ENCODE results near the gene CHGA.

CHGA gene

GRCh38 chr14:92980866-92981265, 57.9 kb downstream of the CHGA start:
- H3K4me3 ChIP-seq (ENCODE audit: low read depth, low read length) = no peak overlapping the region
- no peaks in the 10 kb centered on the region for H3K79me2 ChIP-seq
- H3K9me3 ChIP-seq (ENCODE audit: control insufficient read depth, low read length) = no peaks in the 10 kb centered on the region
- no peaks in the 10 kb centered on the region for H3K4me1 ChIP-seq
- no peaks in the 10 kb centered on the region for H3K27me3 ChIP-seq (ENCODE audit: control insufficient read depth, insufficient read depth, low read length)
- no peaks in the 10 kb centered on the region for H3K36me3 ChIP-seq (ENCODE audit: control insufficient read depth, insufficient read depth, low read length)
- H2AFZ ChIP-seq = no peak overlapping the region
- no peak overlapping the region for H3K9ac ChIP-seq
- no peak overlapping the region for H3K27ac ChIP-seq
- no peak for TF ChIP-seq CTCF (IDR thresholded peaks at IDR 0.05)
- no peak overlapping the region for H3K4me2 ChIP-seq (ENCODE audit: low read length)

GRCh38 chr14:92981726-92982125, 58.8 kb downstream of the CHGA start:
- H3K4me3 ChIP-seq (ENCODE audit: low read depth, low read length) = no peak overlapping the region
- H2AFZ ChIP-seq = no peak overlapping the region
- peaks cover 2% of the 10 kb centered on the region for H3K79me2 ChIP-seq
- no peak overlapping the region for H3K27ac ChIP-seq
- H3K4me1 ChIP-seq = no peaks in the 10 kb centered on the region
- no peak for TF ChIP-seq CTCF (IDR thresholded peaks at IDR 0.05)
- no peaks in the 10 kb centered on the region for H3K9me3 ChIP-seq (ENCODE audit: control insufficient read depth, low read length)
- H3K9ac ChIP-seq = no peak overlapping the region
- H3K36me3 ChIP-seq (ENCODE audit: control insufficient read depth, insufficient read depth, low read length) = no peaks in the 10 kb centered on the region
- H3K4me2 ChIP-seq (ENCODE audit: low read length) = no peak overlapping the region
- H3K27me3 ChIP-seq (ENCODE audit: control insufficient read depth, insufficient read depth, low read length) = no peaks in the 10 kb centered on the region

GRCh38 chr14:92982956-92983355, 60.0 kb downstream of the CHGA start:
- H3K36me3 ChIP-seq (ENCODE audit: control insufficient read depth, insufficient read depth, low read length) = no peaks in the 10 kb centered on the region
- no peaks in the 10 kb centered on the region for H3K9me3 ChIP-seq (ENCODE audit: control insufficient read depth, low read length)
- no peaks in the 10 kb centered on the region for H3K27me3 ChIP-seq (ENCODE audit: control insufficient read depth, insufficient read depth, low read length)
- no peak overlapping the region for H3K9ac ChIP-seq
- H2AFZ ChIP-seq = no peak overlapping the region
- no peak overlapping the region for H3K27ac ChIP-seq
- peaks cover 2% of the 10 kb centered on the region for H3K79me2 ChIP-seq
- TF ChIP-seq CTCF (IDR thresholded peaks at IDR 0.05) = no peak
- no peak overlapping the region for H3K4me2 ChIP-seq (ENCODE audit: low read length)
- no peaks in the 10 kb centered on the region for H3K4me1 ChIP-seq
- H3K4me3 ChIP-seq (ENCODE audit: low read depth, low read length) = no peak overlapping the region

- Histone ChIP-seq H3K79me2 (peaks cover 2% of the 10 kb centered on the region), H3K27ac (no peak overlapping the region), H3K4me1 (no peaks in the 10 kb centered on the region), H2AFZ (no peak overlapping the region), H3K27me3 (ENCODE audit: control insufficient read depth, insufficient read depth, low read length) (no peaks in the 10 kb centered on the region), H3K4me3 (ENCODE audit: low read depth, low read length) (no peak overlapping the region), H3K4me2 (ENCODE audit: low read length) (no peak overlapping the region), H3K9ac (no peak overlapping the region), H3K36me3 (ENCODE audit: control insufficient read depth, insufficient read depth, low read length) (no peaks in the 10 kb centered on the region), H3K9me3 (ENCODE audit: control insufficient read depth, low read length) (no peaks in the 10 kb centered on the region)
- no peak for TF ChIP-seq CTCF (IDR thresholded peaks at IDR 0.05)
Observed at GRCh38 chr14:92984082-92984788, 61.3 kb downstream of the CHGA start.

Measured in parathyroid adenoma (tissue), 2 donors.